ENCODE measurements around the gene TYRO3. TPM values are rescaled to one million over a fixed set of nuclear protein-coding genes. Genes with fewer than 3 reads are reported as not detected.

The TYRO3 gene
- total RNA-seq, 2 donors from 2014 or later, result 3.2 to 6.0 TPM

DNA sequence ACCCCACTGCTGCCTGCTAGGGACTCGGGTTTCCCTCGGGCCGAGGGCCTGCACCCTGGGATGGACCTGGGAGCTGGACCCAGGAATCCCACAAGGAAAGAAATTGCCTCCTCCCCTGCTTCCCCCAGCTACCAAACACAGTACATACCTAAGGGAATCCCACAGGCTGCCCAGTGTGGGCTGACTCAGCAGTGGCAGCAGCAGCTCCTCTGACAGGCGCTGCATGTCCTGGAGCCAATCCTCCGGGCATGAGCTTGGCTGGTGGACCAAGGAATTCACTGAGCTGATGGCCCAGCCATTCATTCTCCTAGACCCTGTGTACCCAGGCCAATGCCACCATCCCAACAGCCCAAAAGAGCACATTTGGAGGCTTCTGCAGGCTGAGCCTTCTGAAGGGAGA lies 35.9 kb upstream of the TYRO3 start:
- H3K27ac ChIP-seq, result no peak overlapping the region
- H3K9me3 ChIP-seq, result no peaks in the 10 kb centered on the region
- no peaks in the 10 kb centered on the region for H3K4me1 ChIP-seq
- intact Hi-C loops (cut with DNase I), result no loop called here
- no peak for TF ChIP-seq CTCF (IDR thresholded peaks at IDR 0.05)
- H3K27me3 ChIP-seq, result no peaks in the 10 kb centered on the region
- H3K4me3 ChIP-seq, result no peak overlapping the region
- H3K36me3 ChIP-seq, result no peaks in the 10 kb centered on the region
- H3K9ac ChIP-seq (ENCODE audit: low read depth in 2 of 2, low read length in 2 of 2), result no peak overlapping the region
- DNase-seq, result no peak

DNA sequence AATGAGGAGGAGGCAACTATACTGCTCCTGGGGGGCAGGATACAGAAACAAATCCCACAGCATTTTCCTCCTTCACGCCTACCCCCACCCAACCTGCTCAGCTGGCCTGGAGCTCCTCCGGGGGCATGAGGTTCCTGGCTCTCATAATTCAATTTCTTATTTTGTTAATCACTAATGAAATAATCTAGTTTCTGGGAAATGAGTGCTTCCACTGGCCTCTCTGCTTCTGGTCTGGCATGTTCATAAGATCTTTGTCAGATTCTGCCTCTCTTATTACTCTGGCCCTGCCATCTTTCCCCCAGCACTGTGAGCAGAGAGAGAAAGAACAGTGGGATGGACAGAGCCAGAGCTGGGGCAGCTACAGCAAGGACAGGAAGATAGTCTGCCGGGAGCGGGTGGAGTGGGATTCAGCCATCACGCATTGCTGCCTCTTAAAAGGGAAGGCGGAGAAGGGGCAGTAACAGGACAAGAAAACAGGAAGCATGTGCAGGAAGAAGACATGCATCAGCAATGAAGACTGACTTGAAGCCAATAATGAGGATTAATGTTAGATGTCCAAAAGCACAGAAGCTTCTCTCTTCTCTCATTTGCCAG lies 28.6 kb upstream of the TYRO3 start:
- Histone ChIP-seq H3K27ac (no peak overlapping the region), H3K9me3 (no peaks in the 10 kb centered on the region), H3K9ac (ENCODE audit: low read depth in 2 of 2, low read length in 2 of 2) (no peak overlapping the region), H3K27me3 (no peaks in the 10 kb centered on the region), H3K4me1 (no peaks in the 10 kb centered on the region), H3K36me3 (no peaks in the 10 kb centered on the region), H3K4me3 (no peak overlapping the region)
- no peak for TF ChIP-seq CTCF (IDR thresholded peaks at IDR 0.05)
- no peak for DNase-seq
- intact Hi-C loops (cut with DNase I), result no loop called here

GRCh38 chr15:41535544-41535943 lies 23.5 kb upstream of the TYRO3 start:
- no peak for TF ChIP-seq CTCF (IDR thresholded peaks at IDR 0.05)
- no peak overlapping the region for H3K27ac ChIP-seq
- H3K4me3 ChIP-seq, result no peak overlapping the region
- no peaks in the 10 kb centered on the region for H3K27me3 ChIP-seq
- H3K9ac ChIP-seq (ENCODE audit: low read depth in 2 of 2, low read length in 2 of 2), result no peak overlapping the region
- no peaks in the 10 kb centered on the region for H3K4me1 ChIP-seq
- intact Hi-C loops (cut with DNase I), result no loop called here
- no peak for DNase-seq
- H3K9me3 ChIP-seq, result no peaks in the 10 kb centered on the region
- no peaks in the 10 kb centered on the region for H3K36me3 ChIP-seq

GRCh38 chr15:41536866-41537265 lies 22.1 kb upstream of the TYRO3 start:
- DNase-seq, result no peak
- no peak overlapping the region for H3K4me3 ChIP-seq
- no peak overlapping the region for H3K9ac ChIP-seq (ENCODE audit: low read depth in 2 of 2, low read length in 2 of 2)
- no peaks in the 10 kb centered on the region for H3K4me1 ChIP-seq
- no peak overlapping the region for H3K27ac ChIP-seq
- H3K9me3 ChIP-seq, result no peaks in the 10 kb centered on the region
- no peaks in the 10 kb centered on the region for H3K27me3 ChIP-seq
- H3K36me3 ChIP-seq, result no peaks in the 10 kb centered on the region
- intact Hi-C loops (cut with DNase I), result no loop called here
- TF ChIP-seq CTCF (IDR thresholded peaks at IDR 0.05), result no peak

GRCh38 chr15:41543521-41543870 lies 15.5 kb upstream of the TYRO3 start:
- Histone ChIP-seq H3K9me3 (no peaks in the 10 kb centered on the region), H3K4me3 (peak overlapping the region; percentile 77), H3K27ac (peak overlapping the region; percentile 54), H3K4me1 (no peaks in the 10 kb centered on the region), H3K36me3 (no peaks in the 10 kb centered on the region), H3K9ac (ENCODE audit: low read depth in 2 of 2, low read length in 2 of 2) (peak overlapping the region; percentile 79 to 88), H3K27me3 (no peaks in the 10 kb centered on the region)
- no peak for DNase-seq
- intact Hi-C loops (cut with DNase I), result no loop called here
- TF ChIP-seq CTCF (IDR thresholded peaks at IDR 0.05), result no peak
